ENCODE measurements around the gene KIAA1217.
"Not testable (repeated sequence)": the region's sequence is repeated elsewhere in the genome, so short reads cannot be mapped to it uniquely, and the experiment has no call there.

DNA sequence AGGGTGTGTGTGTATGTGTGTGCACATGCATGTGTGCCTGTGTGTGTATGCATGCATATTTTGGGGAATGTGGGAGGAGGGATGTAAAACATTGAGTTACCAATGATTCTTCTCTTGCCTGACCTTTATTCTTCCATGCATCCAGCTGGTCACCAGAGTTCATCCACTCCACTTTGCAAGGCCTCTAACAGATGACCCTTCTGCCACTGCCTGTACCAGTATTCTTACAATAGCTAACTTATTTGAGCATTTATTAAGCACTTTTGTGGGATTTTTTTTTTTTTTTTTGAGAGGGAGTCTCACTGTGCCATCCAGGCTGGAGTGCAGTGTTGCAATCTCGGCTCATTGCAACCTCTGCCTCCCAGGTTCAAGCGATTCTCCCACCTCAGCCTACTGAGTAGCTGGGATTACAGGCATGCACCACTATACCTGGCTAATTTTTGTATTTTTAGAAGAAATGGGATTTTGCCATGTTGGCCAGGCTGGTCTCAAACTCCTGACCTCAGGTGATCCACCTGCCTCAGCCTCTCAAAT, 233.8 kb downstream of the KIAA1217 start:
- TF ChIP-seq ZNF224 (CRISPR knock-in tag; IDR thresholded peaks at IDR 0.05); JUND (IDR thresholded peaks at IDR 0.05; ENCODE audit: borderline replicate concordance, low read depth, low read length); JUND (tag; IDR thresholded peaks at IDR 0.05; ENCODE audit: borderline replicate concordance, low read depth, low read length); KLF6 (CRISPR knock-in tag; IDR thresholded peaks at IDR 0.05; ENCODE audit: borderline replicate concordance); EZH2 (IDR thresholded peaks at IDR 0.05; ENCODE audit: borderline replicate concordance, low read depth, low read length); GATA2 (CRISPR knock-in tag; IDR thresholded peaks at IDR 0.05); ZBTB7A (IDR thresholded peaks at IDR 0.05; ENCODE audit: borderline replicate concordance, control insufficient read depth, low read depth, low read length); ZC3H11A (IDR thresholded peaks at IDR 0.05; ENCODE audit: low read depth, low read length); JUNB (CRISPR knock-in tag; conservative IDR thresholded peaks at IDR 0.05); TAF1 (IDR thresholded peaks at IDR 0.05; ENCODE audit: control insufficient read depth, extremely low read depth, insufficient read depth, low read length, severe bottlenecking): not testable (repeated sequence)
- TF ChIP-seq, protein P1, sequence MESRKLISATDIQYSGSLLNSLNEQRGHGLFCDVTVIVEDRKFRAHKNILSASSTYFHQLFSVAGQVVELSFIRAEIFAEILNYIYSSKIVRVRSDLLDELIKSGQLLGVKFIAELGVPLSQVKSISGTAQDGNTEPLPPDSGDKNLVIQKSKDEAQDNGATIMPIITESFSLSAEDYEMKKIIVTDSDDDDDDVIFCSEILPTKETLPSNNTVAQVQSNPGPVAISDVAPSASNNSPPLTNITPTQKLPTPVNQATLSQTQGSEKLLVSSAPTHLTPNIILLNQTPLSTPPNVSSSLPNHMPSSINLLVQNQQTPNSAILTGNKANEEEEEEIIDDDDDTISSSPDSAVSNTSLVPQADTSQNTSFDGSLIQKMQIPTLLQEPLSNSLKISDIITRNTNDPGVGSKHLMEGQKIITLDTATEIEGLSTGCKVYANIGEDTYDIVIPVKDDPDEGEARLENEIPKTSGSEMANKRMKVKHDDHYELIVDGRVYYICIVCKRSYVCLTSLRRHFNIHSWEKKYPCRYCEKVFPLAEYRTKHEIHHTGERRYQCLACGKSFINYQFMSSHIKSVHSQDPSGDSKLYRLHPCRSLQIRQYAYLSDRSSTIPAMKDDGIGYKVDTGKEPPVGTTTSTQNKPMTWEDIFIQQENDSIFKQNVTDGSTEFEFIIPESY (CRISPR knock-in tag; IDR thresholded peaks at IDR 0.05): not testable (repeated sequence)
